B cell (primary cell): ENCODE measurements around the gene SIDT2. TPM values are rescaled to one million over a fixed set of nuclear protein-coding genes. Genes with fewer than 3 reads are reported as not detected.
A peak's percentile ranks its signal among the peaks of the same experiment; 100 is the strongest.

ENCODE experiments used
- ATAC-seq: fragments of 200-7000 bp; cut with Tn5 transposase; one replicate; pipeline ENCODE4 v1.10.0; 2021; ENCODE audit warnings: low read depth, mild to moderate bottlenecking, moderate number of reproducible peaks, moderate library complexity
- CTCF ChIA-PET: fragments of 350-600 bp; sonication (Branson Sonifier 250); formaldehyde crosslinking; loops from one replicate; lab custom pipeline; 2021; ENCODE audit warnings: antibody characterized with exemption, inconsistent platforms; lab: Charles Lee
- POLR2A ChIA-PET: fragments of 350-600 bp; sonication (Branson Sonifier 250); formaldehyde crosslinking; loops from one replicate; lab custom pipeline; 2021; ENCODE audit warnings: antibody characterized with exemption; lab: Charles Lee
- DNase-seq: peaks from one replicate; pipeline ENCODE4 v3.0.0; 2013
- H2AFZ ChIP-seq: 2 replicates; pipeline ENCODE4 v1.6.1; 2012; ENCODE audit warnings: mild to moderate bottlenecking, low read depth, low read length; ENCODE audit not compliant: insufficient read depth, poor library complexity, severe bottlenecking
- H3K27ac ChIP-seq, 2 donors: 1 replicate in 1 of 2; 2 replicates in 1 of 2; pipeline ENCODE4 v1.5.1; 2012 to 2013; ENCODE audit warnings: low read length in 2 of 2, mild to moderate bottlenecking in 2 of 2, moderate library complexity in 1 of 2
- H3K27me3 ChIP-seq, 4 experiments: fragments of 200-600 bp in 1 of 4; sonication (generic) in 1 of 4; replicated peaks in 1 of 4; 1 replicate in 2 of 4; 2 replicates in 2 of 4; pipeline versions ENCODE4 v1.6.1 to v1.7.0; 2013 to 2016; ENCODE audit warnings: low read length in 3 of 4, mild to moderate bottlenecking in 2 of 4, mixed read lengths in 1 of 4, moderate library complexity in 1 of 4; ENCODE audit not compliant: insufficient read depth in 4 of 4, control insufficient read depth in 3 of 4; ENCODE audit errors: control extremely low read depth in 1 of 4
- H3K36me3 ChIP-seq, 2 experiments: replicated peaks in 1 of 2; 1 replicate in 1 of 2; 2 replicates in 1 of 2; pipeline versions ENCODE4 v1.6.1 to v1.7.1; 2013; ENCODE audit warnings: low read length in 1 of 2; ENCODE audit not compliant: insufficient read depth in 2 of 2, control insufficient read depth in 1 of 2; ENCODE audit errors: control extremely low read depth in 1 of 2, extremely low read depth in 1 of 2
- H3K4me1 ChIP-seq, 2 donors: fragments of 200-600 bp in 1 of 2; sonication (generic) in 1 of 2; 1 replicate in 1 of 2; 2 replicates in 1 of 2; pipeline versions ENCODE4 v1.5.1 to v1.6.1; 2013 to 2017; ENCODE audit warnings: low read length in 2 of 2; ENCODE audit not compliant: control insufficient read depth in 2 of 2, insufficient read depth in 2 of 2
- H3K4me2 ChIP-seq: replicated peaks from 2 replicates; pipeline ENCODE3; 2012; ENCODE audit warnings: mild to moderate bottlenecking, low read depth, low read length; ENCODE audit not compliant: poor library complexity, severe bottlenecking
- H3K4me3 ChIP-seq, 5 experiments: fragments of 200-600 bp in 1 of 5; sonication (generic) in 1 of 5; 1 replicate in 3 of 5; 2 replicates in 2 of 5; pipeline versions ENCODE4 v1.5.1 to v1.7.0; 2011 to 2016; ENCODE audit warnings: low read length in 4 of 5, mild to moderate bottlenecking in 4 of 5, low read depth in 2 of 5, control low read depth in 1 of 5, moderate library complexity in 1 of 5; ENCODE audit not compliant: insufficient read depth in 1 of 5; ENCODE audit errors: control extremely low read depth in 1 of 5, extremely low read depth in 1 of 5
- H3K79me2 ChIP-seq: fragments of 200-600 bp; sonication (generic); one replicate; pipeline ENCODE4 v1.6.0; 2016; ENCODE audit warnings: low read length; ENCODE audit not compliant: control insufficient read depth, insufficient read depth
- H3K9ac ChIP-seq: fragments of 200-600 bp; sonication (generic); 2 replicates; pipeline ENCODE4 v1.6.1; 2017; ENCODE audit warnings: mild to moderate bottlenecking, low read length, moderate library complexity
- H3K9me3 ChIP-seq, 3 donors: one replicate each; pipeline versions ENCODE4 v1.6.1 to v1.7.1; 2013; ENCODE audit warnings: low read length in 2 of 3; ENCODE audit not compliant: control insufficient read depth in 2 of 3, insufficient read depth in 1 of 3; ENCODE audit errors: control extremely low read depth in 1 of 3
- H4K20me1 ChIP-seq: 2 replicates; pipeline ENCODE4 v1.6.0; 2012; ENCODE audit warnings: mild to moderate bottlenecking, low read length; ENCODE audit not compliant: insufficient read depth, control insufficient read depth, poor library complexity, severe bottlenecking
- H3K27ac Mint-ChIP-seq: one replicate; pipeline ENCODE4 v1.8.0; 2021; ENCODE audit warnings: mixed read lengths
- H3K27me3 Mint-ChIP-seq: one replicate; pipeline ENCODE4 v1.8.0; 2021; ENCODE audit warnings: mixed read lengths
- H3K4me1 Mint-ChIP-seq: one replicate; pipeline ENCODE4 v1.8.0; 2021; ENCODE audit warnings: mixed read lengths
- H3K4me3 Mint-ChIP-seq: one replicate; pipeline ENCODE4 v1.8.0; 2021; ENCODE audit warnings: mixed read lengths
- H3K9me3 Mint-ChIP-seq: one replicate; pipeline ENCODE4 v1.8.0; 2022; ENCODE audit warnings: mixed read lengths; ENCODE audit not compliant: insufficient read depth
- EZH2 ChIP-seq: IDR thresholded peaks from 2 replicates; pipeline ENCODE4 v1.6.1; 2012; ENCODE audit warnings: borderline replicate concordance, low read depth, mild to moderate bottlenecking, moderate library complexity, low read length; ENCODE audit not compliant: insufficient read depth, poor library complexity, severe bottlenecking
- WGBS: methylation state at CpG from one replicate; pipeline ENCODE4 v1.1.5; 2013; ENCODE audit warnings: missing lambda C conversion rate; ENCODE audit not compliant: insufficient coverage; 5-methylcytosine and 5-hydroxymethylcytosine counted together
- intact Hi-C: fragments of 100-400 bp; cut with micrococcal nuclease; formaldehyde crosslinking; loops from one replicate; pipeline ENCODE4 v1.10.0; 2022
- polyA plus RNA-seq: library from polyadenylated mRNA; depleted of rRNA; stranded (reverse); fragments of >200 nt; gene quantifications from 2 replicates; pipeline ENCODE4 v1.2.3, GENCODE V29; 2012
- total RNA-seq, 2 donors: library from RNA; stranded (reverse); fragments of 120-200 nt in 1 of 2; gene quantifications; 1 replicate in 1 of 2; 2 replicates in 1 of 2; pipeline versions ENCODE4 v1.2.3 to v1.2.4, GENCODE V29; 2013 to 2022
- TF ChIP-seq, protein P1 (sequence below): fragments of 200-600 bp; IDR thresholded peaks from one replicate; pipeline ENCODE4 v1.8.0; 2022; ENCODE audit warnings: antibody characterized with exemption, mild to moderate bottlenecking

The SIDT2 gene
- total and polyA plus RNA-seq, 2 donors (not counting 1 experiment from before 2014, with no cell fraction given), result 78.9 to 241 TPM

GRCh38 chr11:117143871-117144476 is 34.6 kb upstream of the SIDT2 start, which contains the start of gene PAFAH1B2:
PAFAH1B2 (plus strand) TSS chr11:117144287; CDS start chr11:117152448, 8,161 bp downstream.
- H3K9ac ChIP-seq, result peak within 1 kb of the TSS; percentile 83
- TF ChIP-seq, protein P1, sequence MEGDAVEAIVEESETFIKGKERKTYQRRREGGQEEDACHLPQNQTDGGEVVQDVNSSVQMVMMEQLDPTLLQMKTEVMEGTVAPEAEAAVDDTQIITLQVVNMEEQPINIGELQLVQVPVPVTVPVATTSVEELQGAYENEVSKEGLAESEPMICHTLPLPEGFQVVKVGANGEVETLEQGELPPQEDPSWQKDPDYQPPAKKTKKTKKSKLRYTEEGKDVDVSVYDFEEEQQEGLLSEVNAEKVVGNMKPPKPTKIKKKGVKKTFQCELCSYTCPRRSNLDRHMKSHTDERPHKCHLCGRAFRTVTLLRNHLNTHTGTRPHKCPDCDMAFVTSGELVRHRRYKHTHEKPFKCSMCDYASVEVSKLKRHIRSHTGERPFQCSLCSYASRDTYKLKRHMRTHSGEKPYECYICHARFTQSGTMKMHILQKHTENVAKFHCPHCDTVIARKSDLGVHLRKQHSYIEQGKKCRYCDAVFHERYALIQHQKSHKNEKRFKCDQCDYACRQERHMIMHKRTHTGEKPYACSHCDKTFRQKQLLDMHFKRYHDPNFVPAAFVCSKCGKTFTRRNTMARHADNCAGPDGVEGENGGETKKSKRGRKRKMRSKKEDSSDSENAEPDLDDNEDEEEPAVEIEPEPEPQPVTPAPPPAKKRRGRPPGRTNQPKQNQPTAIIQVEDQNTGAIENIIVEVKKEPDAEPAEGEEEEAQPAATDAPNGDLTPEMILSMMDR, result no peak
- no peak for TF ChIP-seq EZH2
- ATAC-seq (peak; percentile 85), DNase-seq (peak; percentile 98)
- Mint-ChIP-seq H3K27me3 (peaks cover 8% of the 10 kb centered on the region), H3K27ac (peak within 1 kb of the TSS; percentile 98), H3K9me3 (no peaks in the 10 kb centered on the region), H3K4me3 (peak within 1 kb of the TSS; percentile 95), H3K4me1 (peaks cover 36% of the 10 kb centered on the region)
- ChIA-PET CTCF (interaction anchor here (0.5 to 4.0 kb wide), 11 partner anchors 27 to 263 kb away, joined by 3 to 38 read pairs (median 4); partner anchors contain the start of genes PCSK7, RNF214 and SIDT2), POLR2A (interaction anchor here (0.5 to 3.4 kb wide), 18 partner anchors 10 to 371 kb away, joined by 3 to 34 read pairs (median 5); partner anchors contain the start of genes BUD13, CEP164, PCSK7 and RNF214)
- no peaks in the 10 kb centered on the region for H3K9me3 ChIP-seq
- H3K27ac ChIP-seq, result peak within 1 kb of the TSS; percentile 80 to 87
- intact Hi-C loops, result loop anchor here (1.0 to 10.0 kb wide), 6 partner anchors 34 to 371 kb away; partner anchors contain the start of genes CEP164, PCSK7, RNF214 and SIDT2
- peak within 1 kb of the TSS; percentile 92 for H2AFZ ChIP-seq
- peak within 1 kb of the TSS; percentile 78 to 88 (median 82) for H3K4me3 ChIP-seq
- H3K4me2 ChIP-seq, result peak within 1 kb of the TSS; percentile 86
- H4K20me1 ChIP-seq, result peaks cover 38% of the 10 kb centered on the region
- no peaks in the 10 kb centered on the region for H3K27me3 ChIP-seq
- H3K79me2 ChIP-seq, result peaks cover 55% of the 10 kb centered on the region
- peaks cover 0 to 19% of the 10 kb centered on the region in 2 experiments for H3K36me3 ChIP-seq
- under 1% methylated on average over 41 of the region's 48 CpGs for WGBS
- peaks cover 20 to 25% of the 10 kb centered on the region in 2 donors for H3K4me1 ChIP-seq
